C4-2B (cell line): ENCODE measurements around the gene SLC43A2.

Experiments
- H3K27ac ChIP-seq: fragments of 450-650 bp; 2 replicates; pipeline ENCODE4 v1.5.1; 2017
- CTCF ChIP-seq: fragments of 450-650 bp; conservative IDR thresholded peaks from 2 replicates; pipeline ENCODE4 v1.5.1; 2017; ENCODE audit warnings: mild to moderate bottlenecking
- ZFX ChIP-seq: fragments of 450-650 bp; IDR thresholded peaks from 2 replicates; pipeline ENCODE4 v1.6.1; 2017

The SLC43A2 gene

GRCh38 chr17:1651559-1651844, 22.9 kb upstream of the SLC43A2 start:
- no peak overlapping the region; the same call in 1 of the 2 replicates for H3K27ac ChIP-seq
- TF ChIP-seq ZFX: no peak
- no peak for TF ChIP-seq CTCF

- TF ChIP-seq CTCF: no peak
- TF ChIP-seq ZFX: no peak
- peak overlapping the region; percentile 96 for H3K27ac ChIP-seq
Measured at GRCh38 chr17:1650731-1651558, 22.3 kb upstream of the SLC43A2 start.

GRCh38 chr17:1649844-1650501, 21.3 kb upstream of the SLC43A2 start, which contains the start of gene RILP:
RILP (minus strand) TSS chr17:1649866; CDS start chr17:1649804, 62 bp downstream.
- H3K27ac ChIP-seq: peak within 1 kb of the TSS; percentile 96

GRCh38 chr17:1648963-1649843, 20.6 kb upstream of the SLC43A2 start:
- 0 out of 2 replicates have a peak, but pooled peaks have one; percentile 15 for TF ChIP-seq ZFX
- TF ChIP-seq CTCF: peak; percentile 98
- H3K27ac ChIP-seq: peak overlapping the region; percentile 96

More at GRCh38 chr17:1649844-1650501, 21.3 kb upstream of the SLC43A2 start, which contains the start of gene RILP:
- TF ChIP-seq ZFX (no peak), CTCF (no peak)

GRCh38 chr17:1648173-1648962, 19.7 kb upstream of the SLC43A2 start:
- peak overlapping the region; percentile 96 for H3K27ac ChIP-seq
- TF ChIP-seq ZFX: no peak
- no peak for TF ChIP-seq CTCF

GRCh38 chr17:1647802-1648171, 19.2 kb upstream of the SLC43A2 start:
- TF ChIP-seq ZFX (no peak), CTCF (no peak)
- no peak overlapping the region; the same call in 1 of the 2 replicates for H3K27ac ChIP-seq
